ENCODE results near the gene LEKR1.

GRCh38 chr3:157029365-157029790 is 203.2 kb downstream of the LEKR1 start:
- no peak for TF ChIP-seq EZH2 (IDR thresholded peaks at IDR 0.05)
- no peak for TF ChIP-seq POLR2AphosphoS5 (IDR thresholded peaks at IDR 0.05; ENCODE audit: borderline replicate concordance, low read depth, low read length)

Measured in SK-N-MC (cell line).